Transverse colon (tissue), 4 donors: ENCODE results near the gene TUBA3E. TPM values are rescaled to one million over a fixed set of nuclear protein-coding genes. Genes with fewer than 3 reads are reported as not detected.
"Not testable (repeated sequence)": the region's sequence is repeated elsewhere in the genome, so short reads cannot be mapped to it uniquely, and the experiment has no call there.

Experiments
- DNase-seq: peaks from one replicate; pipeline ENCODE4 v3.0.0-alpha.2; 2019
- H3K27ac ChIP-seq, 4 donors: fragments of 200-600 bp; sonication (generic); 2 replicates each; pipeline ENCODE4 v1.5.1; 2016 to 2018; ENCODE audit warnings: inconsistent platforms in 4 of 4
- H3K27me3 ChIP-seq: fragments of 200-600 bp; sonication (generic); 2 replicates; pipeline ENCODE4 v1.5.1; 2017; ENCODE audit warnings: inconsistent platforms
- H3K36me3 ChIP-seq, 4 donors: fragments of 200-600 bp; sonication (generic); 2 replicates each; pipeline ENCODE4 v1.5.1; 2017 to 2019; ENCODE audit warnings: inconsistent platforms in 4 of 4
- H3K4me1 ChIP-seq, 4 donors: fragments of 200-600 bp; sonication (generic); 2 replicates each; pipeline ENCODE4 v1.5.1; 2017 to 2020; ENCODE audit warnings: inconsistent platforms in 4 of 4
- H3K4me3 ChIP-seq, 4 donors: fragments of 200-600 bp; sonication (generic); 1 replicate in 1 of 4; 2 replicates in 3 of 4; pipeline versions ENCODE4 v1.5.1 to v1.6.1; 2017 to 2019; ENCODE audit warnings: inconsistent platforms in 4 of 4
- H3K9me3 ChIP-seq, 2 donors: fragments of 200-600 bp; sonication (generic); 2 replicates each; pipeline ENCODE4 v1.5.1; 2017 to 2019; ENCODE audit warnings: inconsistent platforms in 2 of 2
- CTCF ChIP-seq, 5 experiments: fragments of 200-600 bp in 3 of 5; fragments of 450-650 bp in 2 of 5; sonication (generic) in 3 of 5; IDR thresholded peaks; 1 replicate in 2 of 5; 2 replicates in 3 of 5; pipeline ENCODE4 v1.5.1; 2016 to 2017; ENCODE audit warnings: antibody characterized with exemption in 5 of 5, inconsistent platforms in 3 of 5, mild to moderate bottlenecking in 2 of 5, moderate library complexity in 1 of 5
- EP300 ChIP-seq: sonication (generic); formaldehyde crosslinking; IDR thresholded peaks from one replicate; pipeline ENCODE4 v1.6.1; 2017; ENCODE audit warnings: antibody characterized with exemption, low read depth
- POLR2A ChIP-seq: fragments of 450-650 bp; IDR thresholded peaks from one replicate; pipeline ENCODE4 v1.6.1; 2016; ENCODE audit warnings: antibody characterized with exemption, mild to moderate bottlenecking, moderate library complexity
- POLR2AphosphoS5 ChIP-seq, 3 donors: sonication (generic); formaldehyde crosslinking; IDR thresholded peaks; one replicate each; pipeline ENCODE4 v1.6.1; 2016; ENCODE audit warnings: antibody characterized with exemption in 3 of 3
- WGBS, 2 donors: methylation state at CpG; one replicate each; pipeline ENCODE4 v1.1.5; 2018; ENCODE audit warnings: low coverage in 1 of 2; 5-methylcytosine and 5-hydroxymethylcytosine counted together
- in situ Hi-C, 4 donors: fragments of 200-750 bp; cut with MboI; loops; one replicate each; pipeline versions ENCODE4 v1.15.0 to v1.15.1; 2017; ENCODE audit warnings: low sequenced_read_pairs in 3 of 4, low pct_ligation_motif_present in 1 of 4, low pct_unique_long_range_greater_than_20kb in 1 of 4
- intact Hi-C: fragments of 100-400 bp; cut with DNase I; formaldehyde crosslinking; loops from one replicate; pipeline ENCODE4 v1.15.1; 2023; ENCODE audit warnings: low total_unique reads
- total RNA-seq, 4 donors: library from RNA; depleted of rRNA; stranded (reverse); fragments of >200 nt; gene quantifications; one replicate each; pipeline ENCODE4 v1.1.0, GENCODE V29; 2016

TUBA3E gene
- total RNA-seq, 4 donors from 2014 or later: 0.27 TPM; not detected in 3

- in situ Hi-C loops (loop anchor here in 2 of 4 donors (25.0 kb wide), 1 partner anchor 184 kb away; the partner anchor contains the start of gene IMP4 (in 2 of the 2)), intact Hi-C loops (no loop called here)
- H3K27ac ChIP-seq: no peak overlapping the region
- no peak for DNase-seq
- TF ChIP-seq EP300 (no peak), CTCF (IDR thresholded peaks at IDR 0.05) (no peak), POLR2AphosphoS5 (IDR thresholded peaks at IDR 0.05) (no peak), POLR2A (no peak)
- no peak overlapping the region for H3K4me3 ChIP-seq
- no peaks in the 10 kb centered on the region for H3K9me3 ChIP-seq
- H3K36me3 ChIP-seq: no peaks in the 10 kb centered on the region
- H3K4me1 ChIP-seq: no peaks in the 10 kb centered on the region
- no peaks in the 10 kb centered on the region for H3K27me3 ChIP-seq
- 93% methylated on average over 21 of the region's 25 CpGs; no CpG with 5 or more reads in 1 of the 2 donors for WGBS, 2 donors
These were observed 45.2 kb downstream of the TUBA3E start for GRCh38 chr2:130152816-130153595.

GRCh38 chr2:130152136-130152815 lies 46.0 kb downstream of the TUBA3E start:
- in situ Hi-C loops: loop anchor here in 2 of 4 donors (25.0 kb wide), 1 partner anchor 185 kb away; the partner anchor contains the start of gene IMP4 (in 2 of the 2)
- not testable (repeated sequence) for DNase-seq, H3K4me1 ChIP-seq

GRCh38 chr2:130151145-130151512 lies 47.1 kb downstream of the TUBA3E start:
- H3K36me3 ChIP-seq, H3K9me3 ChIP-seq, intact Hi-C loops, DNase-seq, H3K27me3 ChIP-seq, H3K4me3 ChIP-seq, H3K27ac ChIP-seq, H3K4me1 ChIP-seq: not testable (repeated sequence)
- in situ Hi-C loops: loop anchor here in 2 of 4 donors (25.0 kb wide), 1 partner anchor 186 kb away; the partner anchor contains the start of gene IMP4 (in 2 of the 2)
- 69% methylated on average over 5 of the region's 5 CpGs; no CpG with 5 or more reads in 1 of the 2 donors for WGBS, 2 donors

More at GRCh38 chr2:130152136-130152815, 46.0 kb downstream of the TUBA3E start:
- H3K9me3 ChIP-seq, H3K36me3 ChIP-seq, H3K4me3 ChIP-seq, intact Hi-C loops, H3K27ac ChIP-seq, H3K27me3 ChIP-seq: not testable (repeated sequence)
- WGBS, 2 donors: 95% methylated on average over 25 of the region's 27 CpGs; no CpG with 5 or more reads in 1 of the 2 donors

GRCh38 chr2:130150181-130151144 lies 47.8 kb downstream of the TUBA3E start:
- in situ Hi-C loops: loop anchor here in 2 of 4 donors (25.0 kb wide), 1 partner anchor 187 kb away; the partner anchor contains the start of gene IMP4 (in 2 of the 2)
- H3K27me3 ChIP-seq: peaks cover 9% of the 10 kb centered on the region
- H3K27ac ChIP-seq: no peak overlapping the region
- no peaks in the 10 kb centered on the region for H3K36me3 ChIP-seq
- peaks cover 0 to under 1% (median under 1%) of the 10 kb centered on the region in 4 donors for H3K4me1 ChIP-seq
- intact Hi-C loops: no loop called here
- H3K4me3 ChIP-seq: no peak overlapping the region
- TF ChIP-seq EP300: no peak
- no peak for TF ChIP-seq POLR2A
- no peak for TF ChIP-seq CTCF (IDR thresholded peaks at IDR 0.05)
- TF ChIP-seq POLR2AphosphoS5 (IDR thresholded peaks at IDR 0.05): no peak
- WGBS, 2 donors: 92% methylated on average over 6 to 23 of the region's 23 CpGs
- DNase-seq: no peak
- no peaks in the 10 kb centered on the region for H3K9me3 ChIP-seq

- in situ Hi-C loops, H3K27ac ChIP-seq, H3K4me3 ChIP-seq, intact Hi-C loops, H3K9me3 ChIP-seq, DNase-seq, H3K36me3 ChIP-seq: not testable (repeated sequence)
- Histone ChIP-seq H3K27me3 (peaks cover 25% of the 10 kb centered on the region), H3K4me1 (peaks cover 0 to 11% (median 3%) of the 10 kb centered on the region in 4 donors)
- 49 to 75% methylated on average over 4 to 6 of the region's 6 CpGs for WGBS, 2 donors
These were observed 49.7 kb downstream of the TUBA3E start for GRCh38 chr2:130148515-130148914.

- H3K9me3 ChIP-seq, in situ Hi-C loops, H3K27ac ChIP-seq, intact Hi-C loops, H3K36me3 ChIP-seq: not testable (repeated sequence)
- DNase-seq: peak; percentile 50
- Histone ChIP-seq H3K4me1 (peaks cover 0 to 11% (median 3%) of the 10 kb centered on the region in 4 donors), H3K27me3 (peaks cover 30% of the 10 kb centered on the region), H3K4me3 (peak within 1 kb of the TSS in 3 of 4 donors; percentile 19 to 48 (median 30))
- WGBS, 2 donors: 8% methylated on average over 16 of the region's 30 CpGs; no CpG with 5 or more reads in 1 of the 2 donors
These were observed 53.2 kb downstream of the TUBA3E start, which contains the start of gene CCDC74B for GRCh38 chr2:130145006-130145414. CCDC74B (minus strand) TSS chr2:130145112; CDS start chr2:130144996, 116 bp downstream.

GRCh38 chr2:130143266-130144039 lies 54.8 kb downstream of the TUBA3E start:
- peaks cover 30% of the 10 kb centered on the region for H3K27me3 ChIP-seq
- peaks cover 0 to 11% (median 3%) of the 10 kb centered on the region in 4 donors for H3K4me1 ChIP-seq
- in situ Hi-C loops, H3K9me3 ChIP-seq, H3K36me3 ChIP-seq, DNase-seq, H3K27ac ChIP-seq, intact Hi-C loops: not testable (repeated sequence)
- peak overlapping the region in 2 of 4 donors; percentile 30 to 48 for H3K4me3 ChIP-seq
- WGBS, 2 donors: 50% methylated on average over 18 of the region's 28 CpGs; no CpG with 5 or more reads in 1 of the 2 donors
